Measurements from ENCODE around the gene BMP15. TPM values are rescaled to one million over a fixed set of nuclear protein-coding genes. Genes with fewer than 3 reads are reported as not detected.

The BMP15 gene
- total and polyA plus RNA-seq, 11 donors = not detected

- TF ChIP-seq POLR2A (IDR thresholded peaks at IDR 0.05) = no peak
- no peak for TF ChIP-seq CTCF (IDR thresholded peaks at IDR 0.05)
These were observed 31.9 kb downstream of the BMP15 start for GRCh38 chrX:50942471-50942870.

GRCh38 chrX:50952406-50952805 lies 41.9 kb downstream of the BMP15 start:
- Histone ChIP-seq H3K9me3 (peaks cover 0 to 11% (median 0%) of the 10 kb centered on the region in 12 donors), H3K36me3 (no peaks in the 10 kb centered on the region), H3K4me1 (no peaks in the 10 kb centered on the region), H3K27me3 (peaks cover 0 to 23% (median 0%) of the 10 kb centered on the region in 9 donors), H3K27ac (no peak overlapping the region), H3K4me3 (no peak overlapping the region)
- ATAC-seq (no peak), DNase-seq (no peak)
- TF ChIP-seq CTCF (IDR thresholded peaks at IDR 0.05) (no peak), POLR2A (IDR thresholded peaks at IDR 0.05) (no peak)
- 76 to 93% (median 88%) methylated on average over 1 of the region's 1 CpG for WGBS, 4 donors
- intact Hi-C loops (cut with DNase I) = no loop called here

More at GRCh38 chrX:50942471-50942870, 31.9 kb downstream of the BMP15 start:
- Histone ChIP-seq H3K4me1 (no peaks in the 10 kb centered on the region), H3K9me3 (no peaks in the 10 kb centered on the region), H3K4me3 (no peak overlapping the region), H3K36me3 (no peaks in the 10 kb centered on the region), H3K27me3 (peaks cover 0 to 36% (median 0%) of the 10 kb centered on the region in 9 donors), H3K27ac (no peak overlapping the region)
- 41 to 86% (median 64%) methylated on average over 2 of the region's 2 CpGs for WGBS, 4 donors
- intact Hi-C loops (cut with DNase I) = no loop called here
- ATAC-seq (no peak), DNase-seq (no peak)

- intact Hi-C loops (cut with DNase I) = no loop called here
- TF ChIP-seq POLR2A (IDR thresholded peaks at IDR 0.05) (no peak), CTCF (IDR thresholded peaks at IDR 0.05) (no peak)
These were observed 43.3 kb downstream of the BMP15 start for GRCh38 chrX:50953832-50954231.

GRCh38 chrX:50962156-50962555 lies 51.6 kb downstream of the BMP15 start:
- no peak for ATAC-seq
- TF ChIP-seq CTCF (IDR thresholded peaks at IDR 0.05) (no peak), POLR2A (IDR thresholded peaks at IDR 0.05) (no peak)
- H3K4me1 ChIP-seq = no peaks in the 10 kb centered on the region

More at GRCh38 chrX:50953832-50954231, 43.3 kb downstream of the BMP15 start:
- H3K27me3 ChIP-seq = peaks cover 0 to 18% (median 0%) of the 10 kb centered on the region in 9 donors
- H3K27ac ChIP-seq = no peak overlapping the region
- no peaks in the 10 kb centered on the region for H3K4me1 ChIP-seq
- no peak overlapping the region for H3K4me3 ChIP-seq
- ATAC-seq (no peak), DNase-seq (no peak)
- peaks cover 0 to 11% (median 0%) of the 10 kb centered on the region in 12 donors for H3K9me3 ChIP-seq
- 74 to 97% (median 88%) methylated on average over 1 of the region's 1 CpG for WGBS, 4 donors
- H3K36me3 ChIP-seq = no peaks in the 10 kb centered on the region

More at GRCh38 chrX:50962156-50962555, 51.6 kb downstream of the BMP15 start:
- intact Hi-C loops (cut with DNase I) = no loop called here
- Histone ChIP-seq H3K4me3 (no peak overlapping the region), H3K27me3 (no peaks in the 10 kb centered on the region), H3K27ac (no peak overlapping the region), H3K36me3 (no peaks in the 10 kb centered on the region), H3K9me3 (no peaks in the 10 kb centered on the region)
- DNase-seq = no peak
- WGBS, 4 donors = 67 to 74% (median 71%) methylated on average over 3 of the region's 3 CpGs
